ENCODE data around the gene RNF183. TPM values are rescaled to one million over a fixed set of nuclear protein-coding genes. Genes with fewer than 3 reads are reported as not detected.
"Not testable (repeated sequence)": the region's sequence is repeated elsewhere in the genome, so short reads cannot be mapped to it uniquely, and the experiment has no call there.

RNF183 gene
- total RNA-seq, 1 experiment from 2014 or later = not detected

- no peak overlapping the region for H3K27ac ChIP-seq (ENCODE audit: low read length)
- peaks cover 8% of the 10 kb centered on the region for H3K36me3 ChIP-seq (ENCODE audit: insufficient read depth, low read length)
- no peaks in the 10 kb centered on the region for H3K79me2 ChIP-seq (ENCODE audit: low read length)
- no peaks in the 10 kb centered on the region for H3K27me3 ChIP-seq (ENCODE audit: low read length)
- H2AFZ ChIP-seq (ENCODE audit: low read length) = no peak overlapping the region
- no peaks in the 10 kb centered on the region for H3K4me1 ChIP-seq (ENCODE audit: low read length)
- no peak for DNase-seq
- H3K9ac ChIP-seq (ENCODE audit: low read length) = no peak overlapping the region
- H3K4me2 ChIP-seq (ENCODE audit: low read depth, low read length, poor library complexity, severe bottlenecking) = no peak overlapping the region
- no peak overlapping the region for H3K4me3 ChIP-seq (ENCODE audit: low read length)
- no peaks in the 10 kb centered on the region for H4K20me1 ChIP-seq (ENCODE audit: insufficient read depth, low read depth, low read length)
- H3K9me2 ChIP-seq (replicated peaks; ENCODE audit: insufficient read depth, low read length) = no peaks in the 10 kb centered on the region
- no peaks in the 10 kb centered on the region for H3K9me3 ChIP-seq (ENCODE audit: low read length)
Observed at GRCh38 chr9:113296796-113297558, 6.2 kb downstream of the RNF183 start.

DNA sequence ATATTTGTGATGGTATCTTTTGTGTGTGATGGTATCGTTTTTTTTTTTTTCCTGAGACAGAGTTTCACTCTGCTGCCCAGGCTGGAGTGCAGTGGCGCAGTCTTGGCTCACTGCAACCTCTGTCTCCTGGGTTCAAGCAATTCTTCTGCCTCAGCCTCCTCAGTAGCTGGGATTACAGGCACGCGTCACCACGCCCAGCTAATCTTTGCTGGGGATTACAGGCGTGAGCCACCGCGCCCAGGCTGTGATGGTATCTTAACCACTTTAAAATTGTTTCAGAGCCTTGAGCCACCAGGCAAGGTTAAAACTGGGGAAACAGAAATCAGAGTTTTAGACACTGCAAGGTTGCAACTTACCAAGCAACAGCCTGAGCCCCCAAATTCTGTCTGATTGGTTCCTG, 6.9 kb downstream of the RNF183 start:
- not testable (repeated sequence) for H3K9me3 ChIP-seq (ENCODE audit: low read length); H3K4me2 ChIP-seq (ENCODE audit: low read depth, low read length, poor library complexity, severe bottlenecking); H3K27me3 ChIP-seq (ENCODE audit: low read length); H3K4me1 ChIP-seq (ENCODE audit: low read length); H4K20me1 ChIP-seq (ENCODE audit: insufficient read depth, low read depth, low read length); H3K4me3 ChIP-seq (ENCODE audit: low read length); DNase-seq; H2AFZ ChIP-seq (ENCODE audit: low read length); H3K79me2 ChIP-seq (ENCODE audit: low read length); H3K27ac ChIP-seq (ENCODE audit: low read length); H3K9ac ChIP-seq (ENCODE audit: low read length); H3K9me2 ChIP-seq (replicated peaks; ENCODE audit: insufficient read depth, low read length)
- peaks cover 14% of the 10 kb centered on the region for H3K36me3 ChIP-seq (ENCODE audit: insufficient read depth, low read length)

GRCh38 chr9:113293285-113293878, 9.8 kb downstream of the RNF183 start:
- Histone ChIP-seq H3K27me3 (ENCODE audit: low read length) (no peaks in the 10 kb centered on the region), H3K27ac (ENCODE audit: low read length) (no peak overlapping the region), H3K9me3 (ENCODE audit: low read length) (no peaks in the 10 kb centered on the region), H3K4me1 (ENCODE audit: low read length) (no peaks in the 10 kb centered on the region), H3K36me3 (ENCODE audit: insufficient read depth, low read length) (peaks cover 38% of the 10 kb centered on the region), H4K20me1 (ENCODE audit: insufficient read depth, low read depth, low read length) (no peaks in the 10 kb centered on the region), H3K4me3 (ENCODE audit: low read length) (no peak overlapping the region), H3K9ac (ENCODE audit: low read length) (no peak overlapping the region), H3K9me2 (replicated peaks; ENCODE audit: insufficient read depth, low read length) (no peaks in the 10 kb centered on the region), H3K4me2 (ENCODE audit: low read depth, low read length, poor library complexity, severe bottlenecking) (no peak overlapping the region), H2AFZ (ENCODE audit: low read length) (no peak overlapping the region), H3K79me2 (ENCODE audit: low read length) (no peaks in the 10 kb centered on the region)
- no peak for DNase-seq

DNA sequence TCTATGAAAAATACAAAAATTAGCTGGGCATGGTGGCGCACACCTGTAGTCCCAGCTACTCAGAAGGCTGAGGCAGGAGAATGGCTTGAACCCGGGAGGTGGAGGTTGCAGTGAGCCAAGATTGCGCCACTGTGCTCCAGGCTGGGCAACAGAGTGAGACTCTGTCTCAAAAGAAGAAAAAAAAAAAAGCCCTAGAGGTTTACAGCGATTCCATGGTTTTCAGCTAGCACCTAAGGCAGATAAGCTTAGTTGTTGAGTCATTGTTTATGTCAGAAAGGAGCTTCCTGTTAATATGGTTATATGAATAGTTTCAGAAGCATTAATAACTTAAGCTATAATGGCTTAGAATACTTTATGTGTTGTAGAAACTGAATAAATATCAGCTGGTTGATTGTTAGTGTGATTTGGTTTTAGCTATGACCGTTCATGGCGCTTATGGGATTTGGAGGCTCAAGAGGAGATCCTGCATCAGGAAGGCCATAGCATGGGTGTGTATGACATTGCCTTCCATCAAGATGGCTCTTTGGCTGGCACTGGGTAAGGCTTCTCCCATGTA, 13.0 kb downstream of the RNF183 start:
- H3K9me2 ChIP-seq (replicated peaks; ENCODE audit: insufficient read depth, low read length) = no peaks in the 10 kb centered on the region
- H3K9me3 ChIP-seq (ENCODE audit: low read length) = no peaks in the 10 kb centered on the region
- no peaks in the 10 kb centered on the region for H3K27me3 ChIP-seq (ENCODE audit: low read length)
- H3K79me2 ChIP-seq (ENCODE audit: low read length) = no peaks in the 10 kb centered on the region
- no peak overlapping the region for H3K4me2 ChIP-seq (ENCODE audit: low read depth, low read length, poor library complexity, severe bottlenecking)
- no peak overlapping the region for H3K4me3 ChIP-seq (ENCODE audit: low read length)
- H4K20me1 ChIP-seq (ENCODE audit: insufficient read depth, low read depth, low read length) = no peaks in the 10 kb centered on the region
- H3K4me1 ChIP-seq (ENCODE audit: low read length) = no peaks in the 10 kb centered on the region
- H3K9ac ChIP-seq (ENCODE audit: low read length) = no peak overlapping the region
- DNase-seq = no peak
- H3K27ac ChIP-seq (ENCODE audit: low read length) = no peak overlapping the region
- peaks cover 63% of the 10 kb centered on the region for H3K36me3 ChIP-seq (ENCODE audit: insufficient read depth, low read length)
- H2AFZ ChIP-seq (ENCODE audit: low read length) = no peak overlapping the region

DNA sequence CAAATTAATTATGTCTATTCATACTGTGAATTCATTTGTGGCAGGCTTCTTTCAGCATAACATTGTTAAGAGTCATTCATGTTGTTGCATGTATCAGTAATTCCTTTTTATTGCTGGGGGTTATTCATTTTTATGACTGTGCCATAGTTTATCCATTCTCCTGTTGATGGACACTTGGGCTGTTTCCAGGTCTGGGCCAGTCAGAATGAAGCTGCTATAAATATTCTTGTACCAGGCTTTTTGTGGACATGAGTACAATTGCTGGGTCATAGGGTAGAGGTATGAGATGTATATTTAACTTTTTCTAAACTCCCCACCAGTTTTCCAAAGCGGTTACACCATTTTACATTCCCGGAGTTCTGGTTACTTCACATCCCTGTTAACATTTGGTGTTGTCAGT, 14.1 kb downstream of the RNF183 start:
- H3K27me3 ChIP-seq (ENCODE audit: low read length) = no peaks in the 10 kb centered on the region
- H3K4me2 ChIP-seq (ENCODE audit: low read depth, low read length, poor library complexity, severe bottlenecking) = no peak overlapping the region
- no peaks in the 10 kb centered on the region for H4K20me1 ChIP-seq (ENCODE audit: insufficient read depth, low read depth, low read length)
- H3K9me3 ChIP-seq (ENCODE audit: low read length) = no peaks in the 10 kb centered on the region
- no peak for DNase-seq
- H3K4me3 ChIP-seq (ENCODE audit: low read length) = no peak overlapping the region
- peaks cover 73% of the 10 kb centered on the region for H3K36me3 ChIP-seq (ENCODE audit: insufficient read depth, low read length)
- H3K79me2 ChIP-seq (ENCODE audit: low read length) = no peaks in the 10 kb centered on the region
- H2AFZ ChIP-seq (ENCODE audit: low read length) = no peak overlapping the region
- no peak overlapping the region for H3K9ac ChIP-seq (ENCODE audit: low read length)
- H3K4me1 ChIP-seq (ENCODE audit: low read length) = no peaks in the 10 kb centered on the region
- no peaks in the 10 kb centered on the region for H3K9me2 ChIP-seq (replicated peaks; ENCODE audit: insufficient read depth, low read length)
- H3K27ac ChIP-seq (ENCODE audit: low read length) = no peak overlapping the region

- H3K79me2 ChIP-seq (ENCODE audit: low read length) = peaks cover 24% of the 10 kb centered on the region
- H3K9me3 ChIP-seq (ENCODE audit: low read length) = no peaks in the 10 kb centered on the region
- H3K9me2 ChIP-seq (replicated peaks; ENCODE audit: insufficient read depth, low read length) = no peaks in the 10 kb centered on the region
- no peak overlapping the region for H3K27ac ChIP-seq (ENCODE audit: low read length)
- DNase-seq = no peak
- peaks cover 68% of the 10 kb centered on the region; the same call in 1 of the 2 replicates for H3K36me3 ChIP-seq (ENCODE audit: insufficient read depth, low read length)
- no peaks in the 10 kb centered on the region for H4K20me1 ChIP-seq (ENCODE audit: insufficient read depth, low read depth, low read length)
- H3K4me2 ChIP-seq (ENCODE audit: low read depth, low read length, poor library complexity, severe bottlenecking) = no peak overlapping the region
- H3K4me3 ChIP-seq (ENCODE audit: low read length) = no peak overlapping the region
- no peak overlapping the region for H3K9ac ChIP-seq (ENCODE audit: low read length)
- H3K4me1 ChIP-seq (ENCODE audit: low read length) = peaks cover 8% of the 10 kb centered on the region
- H3K27me3 ChIP-seq (ENCODE audit: low read length) = no peaks in the 10 kb centered on the region
- no peak overlapping the region for H2AFZ ChIP-seq (ENCODE audit: low read length)
Observed at GRCh38 chr9:113281356-113281755, 21.8 kb downstream of the RNF183 start.

- no peaks in the 10 kb centered on the region for H3K9me3 ChIP-seq (ENCODE audit: low read length)
- H3K27ac ChIP-seq (ENCODE audit: low read length) = no peak overlapping the region
- no peaks in the 10 kb centered on the region for H3K9me2 ChIP-seq (replicated peaks; ENCODE audit: insufficient read depth, low read length)
- H3K79me2 ChIP-seq (ENCODE audit: low read length) = peaks cover 44% of the 10 kb centered on the region
- no peak overlapping the region for H2AFZ ChIP-seq (ENCODE audit: low read length)
- DNase-seq = no peak
- H3K4me2 ChIP-seq (ENCODE audit: low read depth, low read length, poor library complexity, severe bottlenecking) = no peak overlapping the region
- H4K20me1 ChIP-seq (ENCODE audit: insufficient read depth, low read depth, low read length) = no peaks in the 10 kb centered on the region
- no peaks in the 10 kb centered on the region for H3K27me3 ChIP-seq (ENCODE audit: low read length)
- no peak overlapping the region for H3K9ac ChIP-seq (ENCODE audit: low read length)
- no peak overlapping the region for H3K4me3 ChIP-seq (ENCODE audit: low read length)
- H3K4me1 ChIP-seq (ENCODE audit: low read length) = peaks cover 16% of the 10 kb centered on the region
- H3K36me3 ChIP-seq (ENCODE audit: insufficient read depth, low read length) = peaks cover 49% of the 10 kb centered on the region; the same call in 1 of the 2 replicates
Observed at GRCh38 chr9:113278840-113279239, 24.3 kb downstream of the RNF183 start.
